ENCODE data around the gene PADI3.

PADI3 gene, protein sequence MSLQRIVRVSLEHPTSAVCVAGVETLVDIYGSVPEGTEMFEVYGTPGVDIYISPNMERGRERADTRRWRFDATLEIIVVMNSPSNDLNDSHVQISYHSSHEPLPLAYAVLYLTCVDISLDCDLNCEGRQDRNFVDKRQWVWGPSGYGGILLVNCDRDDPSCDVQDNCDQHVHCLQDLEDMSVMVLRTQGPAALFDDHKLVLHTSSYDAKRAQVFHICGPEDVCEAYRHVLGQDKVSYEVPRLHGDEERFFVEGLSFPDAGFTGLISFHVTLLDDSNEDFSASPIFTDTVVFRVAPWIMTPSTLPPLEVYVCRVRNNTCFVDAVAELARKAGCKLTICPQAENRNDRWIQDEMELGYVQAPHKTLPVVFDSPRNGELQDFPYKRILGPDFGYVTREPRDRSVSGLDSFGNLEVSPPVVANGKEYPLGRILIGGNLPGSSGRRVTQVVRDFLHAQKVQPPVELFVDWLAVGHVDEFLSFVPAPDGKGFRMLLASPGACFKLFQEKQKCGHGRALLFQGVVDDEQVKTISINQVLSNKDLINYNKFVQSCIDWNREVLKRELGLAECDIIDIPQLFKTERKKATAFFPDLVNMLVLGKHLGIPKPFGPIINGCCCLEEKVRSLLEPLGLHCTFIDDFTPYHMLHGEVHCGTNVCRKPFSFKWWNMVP

DNA sequence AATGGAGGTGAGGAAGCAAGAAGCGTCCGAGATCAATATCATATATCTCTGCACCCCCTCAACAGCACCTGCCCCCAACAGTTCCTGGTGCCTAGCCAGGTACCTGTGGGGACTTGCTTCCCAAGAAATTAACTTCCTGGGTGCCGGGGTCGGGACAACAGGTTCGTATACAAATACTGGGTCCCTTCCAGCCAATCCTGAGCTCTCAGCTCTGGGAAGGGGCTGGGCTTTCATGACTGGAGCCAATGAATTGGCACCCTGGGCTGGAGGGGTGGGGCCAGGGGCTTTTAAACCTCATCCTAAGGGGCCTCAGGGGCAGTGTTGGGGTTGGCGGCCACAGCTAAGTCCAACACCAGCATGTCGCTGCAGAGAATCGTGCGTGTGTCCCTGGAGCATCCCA lies at the start of gene PADI3:
Gene PADI3, plus strand, starts transcription at position 318 of the 400 bp plus-strand sequence. Its CDS starts 40 bp downstream, at position 358.
- H3K27ac ChIP-seq (ENCODE audit: low read depth, low read length), result no peak within 1 kb of the TSS
- H3K4me3 ChIP-seq (ENCODE audit: low read depth in 1 of 5, low read length in 5 of 5), result no peak within 1 kb of the TSS
- no peak within 1 kb of the TSS for H3K9ac ChIP-seq (ENCODE audit: low read length in 5 of 5)
- H3K9me3 ChIP-seq (ENCODE audit: control insufficient read depth in 5 of 5, low read length in 5 of 5), result no peaks in the 10 kb centered on the region
- peaks cover 0 to 6% (median 0%) of the 10 kb centered on the region in 5 donors for H3K4me1 ChIP-seq (ENCODE audit: control insufficient read depth in 5 of 5, insufficient read depth in 5 of 5, low read length in 5 of 5)
- H3K27me3 ChIP-seq (ENCODE audit: control insufficient read depth in 5 of 5, insufficient read depth in 4 of 5, low read length in 5 of 5), result peaks cover 4 to 18% (median 14%) of the 10 kb centered on the region in 5 donors
- H3K36me3 ChIP-seq (ENCODE audit: control insufficient read depth in 5 of 5, insufficient read depth in 5 of 5, low read length in 5 of 5), result no peaks in the 10 kb centered on the region

DNA sequence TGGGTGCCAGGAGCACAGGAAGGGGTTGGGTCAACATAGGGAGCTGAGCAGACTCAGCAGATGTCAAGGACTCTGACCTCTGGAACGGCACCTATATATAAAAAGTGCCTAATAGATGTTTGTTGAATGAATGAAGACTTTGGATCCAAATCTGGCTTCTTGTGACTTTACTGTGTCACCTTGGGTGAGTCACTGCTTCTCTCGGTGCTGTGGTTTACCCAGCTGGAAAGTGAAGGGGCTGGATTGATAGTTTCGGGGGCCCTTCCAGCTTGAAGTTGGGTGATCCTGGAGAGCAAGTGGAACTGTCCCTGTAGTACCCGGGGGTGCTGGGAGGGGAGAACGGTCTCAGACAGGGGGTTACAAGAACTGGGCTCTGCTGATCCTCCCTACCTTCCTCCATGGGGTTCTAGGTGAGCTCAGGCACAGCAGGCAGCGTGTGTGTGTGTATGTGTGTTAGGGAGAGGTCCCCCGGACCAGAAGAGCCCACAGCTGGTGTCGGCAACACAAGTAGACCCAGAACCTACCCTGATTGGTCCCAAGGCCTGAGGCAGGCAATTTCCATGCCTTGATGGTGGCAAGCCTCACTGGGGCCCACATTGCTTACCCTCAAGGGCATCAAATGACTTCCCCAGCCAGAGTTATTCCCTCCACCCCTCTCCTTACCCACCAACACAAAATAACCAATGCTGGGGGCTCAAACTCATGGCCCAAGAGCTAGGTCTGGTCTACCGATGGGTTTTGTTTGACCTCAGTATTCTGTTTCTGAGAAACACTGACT lies 49.4 kb upstream of the PADI3 start:
- Histone ChIP-seq H3K36me3 (ENCODE audit: control insufficient read depth in 5 of 5, insufficient read depth in 5 of 5, low read length in 5 of 5) (no peaks in the 10 kb centered on the region), H3K27me3 (ENCODE audit: control insufficient read depth in 5 of 5, insufficient read depth in 4 of 5, low read length in 5 of 5) (peaks cover 0 to 13% (median 6%) of the 10 kb centered on the region in 5 donors), H3K4me3 (ENCODE audit: low read depth in 1 of 5, low read length in 5 of 5) (no peak overlapping the region), H3K27ac (ENCODE audit: low read depth, low read length) (no peak overlapping the region), H3K9me3 (ENCODE audit: control insufficient read depth in 5 of 5, low read length in 5 of 5) (no peaks in the 10 kb centered on the region), H3K9ac (ENCODE audit: low read length in 5 of 5) (no peak overlapping the region), H3K4me1 (ENCODE audit: control insufficient read depth in 5 of 5, insufficient read depth in 5 of 5, low read length in 5 of 5) (no peaks in the 10 kb centered on the region)

DNA sequence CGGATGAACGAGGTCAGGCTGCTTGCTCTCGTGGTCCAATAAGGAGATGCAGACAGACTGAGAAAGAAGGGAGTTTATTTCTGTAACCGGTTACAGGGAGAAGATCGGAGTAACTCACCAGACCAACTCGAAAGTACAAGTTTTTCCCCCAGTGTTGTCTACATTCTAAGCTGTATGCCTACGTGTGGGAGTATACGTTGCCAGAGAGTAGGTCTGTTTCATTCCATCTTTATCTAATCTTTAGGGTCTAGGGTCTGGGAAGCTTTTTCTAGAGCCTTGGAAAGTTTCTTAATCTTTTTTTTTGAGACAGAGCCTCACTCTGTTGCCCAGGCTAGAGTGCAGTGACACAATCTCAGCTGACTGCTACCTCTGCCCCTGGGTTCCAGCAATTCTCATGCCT lies 48.7 kb upstream of the PADI3 start:
- no peaks in the 10 kb centered on the region for H3K36me3 ChIP-seq (ENCODE audit: control insufficient read depth in 5 of 5, insufficient read depth in 5 of 5, low read length in 5 of 5)
- no peak overlapping the region for H3K27ac ChIP-seq (ENCODE audit: low read depth, low read length)
- no peaks in the 10 kb centered on the region for H3K4me1 ChIP-seq (ENCODE audit: control insufficient read depth in 5 of 5, insufficient read depth in 5 of 5, low read length in 5 of 5)
- no peak overlapping the region for H3K9ac ChIP-seq (ENCODE audit: low read length in 5 of 5)
- H3K9me3 ChIP-seq (ENCODE audit: control insufficient read depth in 5 of 5, low read length in 5 of 5), result no peaks in the 10 kb centered on the region
- peaks cover 0 to 14% (median 13%) of the 10 kb centered on the region in 5 donors for H3K27me3 ChIP-seq (ENCODE audit: control insufficient read depth in 5 of 5, insufficient read depth in 4 of 5, low read length in 5 of 5)
- H3K4me3 ChIP-seq (ENCODE audit: low read depth in 1 of 5, low read length in 5 of 5), result no peak overlapping the region

DNA sequence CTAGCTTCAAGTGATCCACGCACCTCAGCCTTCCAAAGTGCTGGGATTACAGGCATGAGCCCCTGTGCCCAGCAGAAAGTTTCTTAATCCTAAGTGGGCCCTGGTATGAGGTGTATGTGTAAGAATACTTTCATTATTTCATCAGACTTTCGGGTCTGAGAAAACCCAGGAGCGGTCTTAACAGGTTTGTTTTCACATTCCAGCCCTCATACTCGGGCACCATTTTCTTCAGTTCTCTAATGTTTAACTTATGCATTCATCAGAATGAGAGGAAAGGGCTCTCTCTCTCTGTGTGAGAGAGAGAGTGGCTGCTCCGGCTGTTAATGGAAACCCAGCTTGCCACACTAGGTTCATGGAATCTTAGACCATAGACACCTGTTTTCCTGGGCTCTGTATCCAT lies 48.1 kb upstream of the PADI3 start:
- Histone ChIP-seq H3K4me1 (ENCODE audit: control insufficient read depth in 5 of 5, insufficient read depth in 5 of 5, low read length in 5 of 5) (no peaks in the 10 kb centered on the region), H3K36me3 (ENCODE audit: control insufficient read depth in 5 of 5, insufficient read depth in 5 of 5, low read length in 5 of 5) (no peaks in the 10 kb centered on the region), H3K9me3 (ENCODE audit: control insufficient read depth in 5 of 5, low read length in 5 of 5) (no peaks in the 10 kb centered on the region), H3K27me3 (ENCODE audit: control insufficient read depth in 5 of 5, insufficient read depth in 4 of 5, low read length in 5 of 5) (peaks cover 0 to 16% (median 13%) of the 10 kb centered on the region in 5 donors), H3K9ac (ENCODE audit: low read length in 5 of 5) (no peak overlapping the region), H3K4me3 (ENCODE audit: low read depth in 1 of 5, low read length in 5 of 5) (no peak overlapping the region), H3K27ac (ENCODE audit: low read depth, low read length) (no peak overlapping the region)

DNA sequence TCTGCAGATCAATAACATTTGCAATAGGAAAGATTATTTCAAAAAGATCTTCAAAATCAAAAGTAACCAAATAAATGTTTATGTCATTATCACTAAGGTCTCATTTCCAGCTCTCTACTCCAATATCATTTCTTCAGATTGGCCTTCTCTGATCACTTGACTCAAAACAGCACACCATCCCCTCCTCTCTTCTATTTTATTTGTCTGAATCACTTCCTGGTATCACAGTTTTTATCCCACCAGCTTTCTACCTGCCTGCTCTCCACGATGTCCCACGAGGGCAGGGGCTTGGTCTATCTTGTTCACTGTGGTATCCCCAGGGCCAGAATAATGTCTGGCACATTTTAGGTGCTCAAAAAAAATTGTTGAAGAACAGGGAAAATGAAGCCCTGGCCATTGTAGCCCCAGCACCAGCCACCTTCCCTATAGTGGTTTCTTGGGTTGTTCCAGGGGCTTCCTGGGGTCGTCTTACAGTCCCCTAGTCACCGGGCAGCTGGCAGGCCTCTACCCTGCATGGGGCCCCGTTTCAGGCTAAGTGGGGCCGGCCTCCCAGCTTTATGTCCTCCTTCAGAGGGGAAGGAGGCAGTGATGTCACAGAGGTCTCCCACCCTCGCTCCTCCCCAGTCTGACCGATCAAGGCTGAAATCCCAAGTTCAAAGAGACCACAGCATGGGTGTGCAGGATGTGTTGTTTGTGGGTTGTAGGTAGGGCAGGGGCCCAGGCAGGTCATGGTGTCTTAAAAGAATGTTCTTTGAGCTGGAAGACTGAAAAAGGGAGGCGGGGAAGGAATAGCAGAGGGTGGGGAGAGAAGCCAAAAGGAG lies 47.5 kb upstream of the PADI3 start:
- no peak overlapping the region for H3K4me3 ChIP-seq (ENCODE audit: low read depth in 1 of 5, low read length in 5 of 5)
- H3K4me1 ChIP-seq (ENCODE audit: control insufficient read depth in 5 of 5, insufficient read depth in 5 of 5, low read length in 5 of 5), result no peaks in the 10 kb centered on the region
- H3K9ac ChIP-seq (ENCODE audit: low read length in 5 of 5), result no peak overlapping the region
- H3K27me3 ChIP-seq (ENCODE audit: control insufficient read depth in 5 of 5, insufficient read depth in 4 of 5, low read length in 5 of 5), result peaks cover 0 to 16% (median 13%) of the 10 kb centered on the region in 5 donors
- no peaks in the 10 kb centered on the region for H3K36me3 ChIP-seq (ENCODE audit: control insufficient read depth in 5 of 5, insufficient read depth in 5 of 5, low read length in 5 of 5)
- H3K9me3 ChIP-seq (ENCODE audit: control insufficient read depth in 5 of 5, low read length in 5 of 5), result no peaks in the 10 kb centered on the region
- no peak overlapping the region for H3K27ac ChIP-seq (ENCODE audit: low read depth, low read length)

DNA sequence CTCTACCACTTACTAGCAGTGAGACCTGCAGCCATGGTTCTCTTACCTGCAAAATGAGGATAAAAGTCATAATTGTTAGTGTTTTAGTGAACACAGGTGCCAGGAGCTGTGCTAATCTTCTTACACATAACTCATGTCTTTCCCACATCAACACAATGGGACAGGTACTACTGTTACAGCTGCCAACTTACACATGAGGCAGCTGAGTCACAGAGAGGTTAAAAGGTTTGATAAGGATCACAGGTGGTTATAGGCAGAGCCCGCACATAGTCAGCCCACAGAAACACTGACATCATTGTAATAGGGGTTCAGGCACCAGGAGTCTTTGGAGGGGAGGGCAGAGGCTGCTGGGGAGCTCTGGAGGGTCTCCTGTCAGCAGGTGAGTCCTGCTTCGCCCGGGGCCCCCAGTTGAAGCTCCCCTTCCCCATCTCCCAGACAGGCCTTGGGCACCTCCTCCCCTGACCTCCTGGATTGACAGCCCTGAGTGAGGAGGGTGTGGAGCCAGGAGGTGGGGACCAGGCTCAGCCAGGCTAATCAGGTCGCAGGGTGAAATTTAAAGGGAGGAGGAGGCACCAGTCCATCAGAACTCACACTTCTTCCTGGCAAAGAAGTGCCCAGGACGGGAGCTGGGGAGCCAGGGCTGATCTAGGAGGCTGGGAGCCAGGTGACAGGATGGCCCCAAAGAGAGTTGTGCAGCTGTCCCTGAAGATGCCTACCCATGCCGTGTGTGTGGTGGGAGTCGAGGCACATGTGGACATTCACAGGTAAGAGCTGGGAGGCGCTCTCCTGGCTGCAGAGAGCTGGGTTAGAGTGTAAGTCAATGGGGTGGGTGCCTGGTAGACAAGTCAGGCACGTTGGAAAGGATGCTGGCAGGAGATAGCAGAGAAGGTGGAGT lies 44.1 kb upstream of the PADI3 start, which contains the start of gene PADI1:
Gene PADI1, plus strand, starts transcription at position 583 of the 895 bp plus-strand sequence. Its CDS starts 90 bp downstream, at position 673.
- no peak within 1 kb of the TSS for H3K27ac ChIP-seq (ENCODE audit: low read depth, low read length)
- no peak within 1 kb of the TSS for H3K4me3 ChIP-seq (ENCODE audit: low read depth in 1 of 5, low read length in 5 of 5)
- H3K27me3 ChIP-seq (ENCODE audit: control insufficient read depth in 5 of 5, insufficient read depth in 4 of 5, low read length in 5 of 5), result peaks cover 0 to 11% (median 2%) of the 10 kb centered on the region in 5 donors
- H3K4me1 ChIP-seq (ENCODE audit: control insufficient read depth in 5 of 5, insufficient read depth in 5 of 5, low read length in 5 of 5), result peaks cover 0 to 12% (median 5%) of the 10 kb centered on the region in 5 donors
- no peaks in the 10 kb centered on the region for H3K9me3 ChIP-seq (ENCODE audit: control insufficient read depth in 5 of 5, low read length in 5 of 5)
- no peaks in the 10 kb centered on the region for H3K36me3 ChIP-seq (ENCODE audit: control insufficient read depth in 5 of 5, insufficient read depth in 5 of 5, low read length in 5 of 5)
- H3K9ac ChIP-seq (ENCODE audit: low read length in 5 of 5), result no peak within 1 kb of the TSS

DNA sequence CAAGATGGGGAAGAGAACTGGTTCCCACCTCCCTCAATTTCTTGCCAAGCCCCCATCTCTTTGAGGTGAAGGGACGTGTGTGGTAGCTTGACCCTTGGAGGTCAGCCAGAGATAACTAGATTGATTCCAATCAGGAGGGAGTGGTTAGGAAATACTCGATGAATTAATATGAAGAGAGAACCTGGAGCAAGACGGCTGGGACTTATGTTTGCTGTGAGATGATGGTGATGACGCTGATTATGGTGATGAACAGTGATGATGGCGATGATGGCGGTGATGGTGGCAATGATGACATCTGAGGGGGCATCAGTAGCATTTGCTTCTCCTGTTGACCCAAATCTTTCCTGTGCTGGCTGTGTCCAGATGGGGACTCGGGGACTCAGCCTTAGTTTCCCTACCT lies 43.2 kb upstream of the PADI3 start:
- Histone ChIP-seq H3K36me3 (ENCODE audit: control insufficient read depth in 5 of 5, insufficient read depth in 5 of 5, low read length in 5 of 5) (no peaks in the 10 kb centered on the region), H3K27ac (ENCODE audit: low read depth, low read length) (no peak overlapping the region), H3K4me3 (ENCODE audit: low read depth in 1 of 5, low read length in 5 of 5) (no peak overlapping the region), H3K27me3 (ENCODE audit: control insufficient read depth in 5 of 5, insufficient read depth in 4 of 5, low read length in 5 of 5) (peaks cover 0 to 11% (median 2%) of the 10 kb centered on the region in 5 donors), H3K4me1 (ENCODE audit: control insufficient read depth in 5 of 5, insufficient read depth in 5 of 5, low read length in 5 of 5) (peaks cover 0 to 12% (median 5%) of the 10 kb centered on the region in 5 donors), H3K9me3 (ENCODE audit: control insufficient read depth in 5 of 5, low read length in 5 of 5) (no peaks in the 10 kb centered on the region), H3K9ac (ENCODE audit: low read length in 5 of 5) (no peak overlapping the region)

DNA sequence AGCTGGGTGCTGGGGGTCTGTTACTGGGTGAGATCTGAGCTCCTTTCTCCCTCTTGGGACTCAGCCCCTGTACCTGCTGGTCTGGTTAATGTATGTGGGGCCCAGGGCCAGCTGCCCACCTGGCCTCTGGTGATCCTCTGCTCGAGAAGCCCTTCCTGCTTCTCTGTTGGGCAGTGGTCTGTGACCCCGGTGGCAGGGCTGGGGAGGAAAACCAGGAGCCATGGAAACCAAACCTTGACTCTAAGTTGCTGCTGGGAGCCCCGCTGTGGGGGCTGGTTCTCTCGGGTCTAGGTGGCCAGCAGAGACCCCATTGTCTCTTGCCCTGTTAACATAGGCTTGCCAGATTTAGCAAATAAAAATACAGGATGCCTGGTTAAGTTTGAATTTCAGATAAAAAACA lies 42.7 kb upstream of the PADI3 start:
- no peaks in the 10 kb centered on the region for H3K9me3 ChIP-seq (ENCODE audit: control insufficient read depth in 5 of 5, low read length in 5 of 5)
- H3K27me3 ChIP-seq (ENCODE audit: control insufficient read depth in 5 of 5, insufficient read depth in 4 of 5, low read length in 5 of 5), result peaks cover 0 to 11% (median 2%) of the 10 kb centered on the region in 5 donors
- no peak overlapping the region for H3K4me3 ChIP-seq (ENCODE audit: low read depth in 1 of 5, low read length in 5 of 5)
- no peak overlapping the region for H3K9ac ChIP-seq (ENCODE audit: low read length in 5 of 5)
- H3K4me1 ChIP-seq (ENCODE audit: control insufficient read depth in 5 of 5, insufficient read depth in 5 of 5, low read length in 5 of 5), result peaks cover 0 to 12% (median 5%) of the 10 kb centered on the region in 5 donors
- H3K36me3 ChIP-seq (ENCODE audit: control insufficient read depth in 5 of 5, insufficient read depth in 5 of 5, low read length in 5 of 5), result no peaks in the 10 kb centered on the region
- H3K27ac ChIP-seq (ENCODE audit: low read depth, low read length), result no peak overlapping the region

Data from subcutaneous abdominal adipose tissue (tissue), 5 donors.